SK-N-MC (cell line): ENCODE measurements around the gene CTNNA3.

Experiments used
- DNase-seq: peaks from one replicate; pipeline ENCODE4 v3.0.0-alpha.2; 2011; ENCODE audit warnings: low read depth, low spot score
- H3K27ac ChIP-seq: fragments of 200-600 bp; sonication (generic); 2 replicates; pipeline ENCODE4 v1.5.1; 2016; ENCODE audit warnings: mixed run types
- H3K36me3 ChIP-seq: fragments of 200-600 bp; sonication (generic); 2 replicates; pipeline ENCODE4 v1.6.1; 2017; ENCODE audit warnings: antibody characterized with exemption, low read length, mixed read lengths; ENCODE audit not compliant: insufficient read depth
- H3K4me3 ChIP-seq: fragments of 200-600 bp; sonication (generic); 2 replicates; pipeline ENCODE4 v1.5.1; 2016
- H3K9ac ChIP-seq: fragments of 200-600 bp; sonication (generic); 2 replicates; pipeline ENCODE4 v1.8.0; 2017; ENCODE audit warnings: mixed run types, mixed read lengths; ENCODE audit not compliant: insufficient read length
- H3K9me3 ChIP-seq: fragments of 200-600 bp; sonication (generic); 2 replicates; pipeline ENCODE4 v1.6.1; 2017; ENCODE audit warnings: low read depth, mild to moderate bottlenecking, antibody characterized with exemption, low read length, moderate library complexity, mixed read lengths
- EZH2 ChIP-seq: fragments of 200-600 bp; sonication (generic); IDR thresholded peaks from one replicate; pipeline ENCODE4 v1.6.1; 2017; ENCODE audit warnings: antibody characterized with exemption
- FOXP2 ChIP-seq: optimal IDR thresholded peaks from 2 replicates; pipeline ENCODE3; 2011; ENCODE audit warnings: mild to moderate bottlenecking, moderate library complexity; ENCODE audit not compliant: insufficient read depth; ENCODE audit errors: extremely low read length, control extremely low read depth
- POLR2AphosphoS5 ChIP-seq: IDR thresholded peaks from 2 replicates; pipeline ENCODE4 v1.6.1; 2012; ENCODE audit warnings: mild to moderate bottlenecking, low read depth, low read length, borderline replicate concordance

The CTNNA3 gene

DNA sequence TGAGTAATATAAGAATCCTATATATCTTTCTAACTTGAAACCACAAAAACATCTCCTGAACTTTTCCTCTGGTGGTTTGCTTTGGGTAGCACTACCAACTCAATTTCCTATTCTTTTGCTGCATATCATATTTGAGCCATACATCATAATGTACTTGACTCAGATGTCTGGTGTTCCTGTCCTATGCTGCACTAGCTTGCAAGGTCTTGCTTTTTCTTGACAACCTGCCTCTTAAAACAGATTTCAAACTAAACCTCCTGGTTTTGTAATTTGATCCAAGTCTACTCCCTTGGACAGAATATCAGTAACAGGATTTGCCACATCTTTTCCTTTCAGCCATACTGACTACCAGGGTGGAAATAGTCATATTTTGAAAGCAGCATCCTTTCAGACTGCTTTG, 1290.4 kb downstream of the CTNNA3 start:
- no peak overlapping the region for H3K4me3 ChIP-seq
- TF ChIP-seq EZH2 (no peak), POLR2AphosphoS5 (no peak), FOXP2 (no peak)
- DNase-seq: no peak

DNA sequence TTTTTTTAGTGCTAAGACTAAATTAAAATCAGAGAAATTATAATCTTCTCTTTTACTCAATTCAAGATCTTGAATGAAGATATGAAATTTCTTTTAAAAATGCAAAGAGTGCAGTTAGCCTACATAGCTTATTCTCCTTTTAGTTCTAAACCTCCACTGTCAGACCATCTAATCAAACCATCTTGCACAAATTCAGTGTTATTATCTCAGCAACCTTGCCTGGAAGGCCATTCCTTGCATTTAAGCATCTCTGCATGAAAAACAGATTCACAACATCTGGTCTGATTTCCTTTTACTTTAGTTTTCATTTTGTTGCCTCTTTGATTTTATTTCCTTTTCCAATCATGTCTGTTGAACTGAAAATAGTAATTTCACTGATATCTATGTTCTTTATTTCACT, 1297.3 kb downstream of the CTNNA3 start:
- no peak overlapping the region for H3K4me3 ChIP-seq

More for the DNA sequence above, 1290.4 kb downstream of the CTNNA3 start:
- Histone ChIP-seq H3K36me3 (no peaks in the 10 kb centered on the region), H3K9me3 (no peaks in the 10 kb centered on the region), H3K27ac (no peak overlapping the region), H3K9ac (no peak overlapping the region)

DNA sequence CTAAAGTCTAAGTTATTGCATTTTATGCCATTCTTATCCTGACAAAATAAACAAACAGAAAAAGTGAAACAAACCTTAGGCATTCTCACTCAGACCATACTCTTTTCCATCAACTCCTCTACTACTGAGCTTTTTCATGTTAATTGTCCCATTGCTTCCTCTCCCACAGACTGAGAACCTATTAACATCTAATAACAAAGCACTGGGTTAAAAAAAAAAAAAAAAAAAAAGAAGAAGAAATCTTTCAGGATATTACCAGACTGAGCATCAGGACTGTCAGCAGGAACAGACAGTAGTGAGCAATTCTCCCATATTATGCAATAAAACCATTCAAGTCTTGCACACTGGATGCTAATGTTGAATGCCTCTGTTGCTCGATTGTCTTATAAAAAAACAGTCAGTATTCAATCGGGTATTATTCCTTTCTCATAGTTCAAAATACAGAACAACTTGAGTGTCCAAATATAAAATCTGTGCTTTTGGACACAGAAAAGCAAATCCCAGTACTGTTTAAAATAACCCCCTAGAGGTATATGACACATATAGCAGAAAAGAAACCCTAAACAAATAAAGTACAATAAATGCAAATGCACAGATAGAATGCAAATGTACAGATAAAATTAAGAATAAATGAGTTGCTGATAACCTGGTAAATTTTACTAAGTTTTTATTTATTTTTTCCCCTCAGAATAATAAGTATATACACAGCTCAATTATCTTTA, 1301.5 kb downstream of the CTNNA3 start:
- H3K36me3 ChIP-seq: no peaks in the 10 kb centered on the region
- H3K9me3 ChIP-seq: no peaks in the 10 kb centered on the region
- no peak for TF ChIP-seq FOXP2
- no peak for TF ChIP-seq EZH2
- TF ChIP-seq POLR2AphosphoS5: no peak
- DNase-seq: no peak
- no peak overlapping the region for H3K4me3 ChIP-seq
- H3K27ac ChIP-seq: no peak overlapping the region
- H3K9ac ChIP-seq: no peak overlapping the region

More for the DNA sequence above, 1297.3 kb downstream of the CTNNA3 start:
- Histone ChIP-seq H3K27ac (no peak overlapping the region), H3K36me3 (no peaks in the 10 kb centered on the region), H3K9ac (no peak overlapping the region), H3K9me3 (no peaks in the 10 kb centered on the region)
- DNase-seq: no peak
- TF ChIP-seq FOXP2 (no peak), EZH2 (no peak), POLR2AphosphoS5 (no peak)

DNA sequence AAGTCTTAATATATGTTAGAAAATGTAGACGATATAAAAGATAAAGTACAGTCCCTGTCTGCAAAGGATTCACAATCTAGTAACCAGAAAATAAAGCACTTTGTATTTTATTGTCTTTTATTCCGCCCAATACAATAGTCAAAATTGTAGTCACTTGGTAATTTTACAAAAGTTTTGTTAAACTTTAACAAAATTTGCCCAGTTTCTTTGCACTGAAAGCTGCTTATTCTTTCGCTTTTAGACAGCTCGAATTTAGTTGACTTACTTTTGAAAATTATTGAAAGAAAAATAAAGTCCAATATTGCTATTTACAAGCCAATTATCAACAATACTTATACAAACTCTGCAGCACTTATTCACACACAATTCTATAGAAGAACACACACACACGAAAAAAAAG, 1305.1 kb downstream of the CTNNA3 start:
- DNase-seq: no peak
- no peak overlapping the region for H3K27ac ChIP-seq
- H3K36me3 ChIP-seq: no peaks in the 10 kb centered on the region
- TF ChIP-seq EZH2 (no peak), FOXP2 (no peak), POLR2AphosphoS5 (no peak)
- H3K4me3 ChIP-seq: no peak overlapping the region
- H3K9ac ChIP-seq: no peak overlapping the region
- H3K9me3 ChIP-seq: no peaks in the 10 kb centered on the region

DNA sequence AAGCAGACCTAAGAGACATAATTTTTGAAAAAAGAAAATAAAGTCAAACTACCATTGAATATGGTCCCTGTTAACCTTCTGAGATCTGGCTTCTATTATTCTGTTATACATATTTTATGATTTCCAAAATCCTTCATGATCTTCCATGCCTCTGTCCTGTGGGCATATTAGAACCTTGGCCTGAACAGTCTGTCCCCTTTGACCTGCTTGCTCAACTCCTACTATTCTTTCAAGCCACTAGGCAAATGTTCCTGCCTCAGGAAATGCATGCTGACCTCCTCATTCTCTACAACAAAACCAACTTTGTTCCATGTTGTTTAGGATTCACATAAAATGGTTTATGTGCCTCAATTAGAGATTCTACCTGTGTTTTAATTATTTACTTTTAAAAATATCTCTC, 1315.0 kb downstream of the CTNNA3 start:
- no peaks in the 10 kb centered on the region for H3K36me3 ChIP-seq
- H3K27ac ChIP-seq: no peak overlapping the region
- no peak for DNase-seq
- H3K9me3 ChIP-seq: no peaks in the 10 kb centered on the region
- H3K9ac ChIP-seq: no peak overlapping the region
- TF ChIP-seq POLR2AphosphoS5 (no peak), EZH2 (no peak), FOXP2 (no peak)
- H3K4me3 ChIP-seq: no peak overlapping the region

DNA sequence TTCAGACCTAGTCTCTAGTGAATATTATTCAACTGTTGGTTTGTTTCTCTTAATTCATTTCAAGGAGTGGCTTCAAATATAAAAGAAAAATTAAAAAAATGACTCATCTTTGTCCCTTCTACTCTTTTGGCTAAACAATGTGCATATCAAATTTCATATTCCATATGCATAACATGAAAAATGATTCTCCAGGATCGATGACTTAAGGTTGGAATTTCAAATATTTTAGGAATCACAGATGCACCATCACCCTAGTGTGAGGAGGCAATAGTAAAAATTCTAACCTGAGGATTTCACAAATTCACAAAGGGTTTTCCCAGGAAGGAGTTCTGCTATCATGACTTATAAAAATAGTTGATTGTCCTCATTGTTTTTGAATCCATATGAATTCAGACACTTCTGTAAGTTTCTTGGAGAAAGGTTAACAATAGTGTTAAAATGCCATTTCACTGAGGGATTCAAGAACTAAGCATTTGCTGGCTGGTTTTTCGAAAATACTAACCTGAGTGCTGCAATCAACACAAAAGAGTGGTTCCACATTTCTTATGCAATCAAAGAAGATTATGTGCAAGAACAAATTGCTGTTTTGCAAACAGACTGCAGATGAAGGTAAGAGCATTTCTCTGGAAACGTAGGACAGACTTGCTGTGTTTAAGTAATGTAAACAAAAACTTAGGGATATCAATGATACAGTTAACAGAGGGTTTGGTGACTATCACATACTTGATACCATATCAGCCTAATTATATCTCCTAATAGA, 1317.7 kb downstream of the CTNNA3 start:
- Histone ChIP-seq H3K27ac (no peak overlapping the region), H3K4me3 (no peak overlapping the region), H3K9ac (no peak overlapping the region), H3K9me3 (no peaks in the 10 kb centered on the region), H3K36me3 (no peaks in the 10 kb centered on the region)
- TF ChIP-seq POLR2AphosphoS5 (no peak), FOXP2 (no peak), EZH2 (no peak)
- DNase-seq: no peak

DNA sequence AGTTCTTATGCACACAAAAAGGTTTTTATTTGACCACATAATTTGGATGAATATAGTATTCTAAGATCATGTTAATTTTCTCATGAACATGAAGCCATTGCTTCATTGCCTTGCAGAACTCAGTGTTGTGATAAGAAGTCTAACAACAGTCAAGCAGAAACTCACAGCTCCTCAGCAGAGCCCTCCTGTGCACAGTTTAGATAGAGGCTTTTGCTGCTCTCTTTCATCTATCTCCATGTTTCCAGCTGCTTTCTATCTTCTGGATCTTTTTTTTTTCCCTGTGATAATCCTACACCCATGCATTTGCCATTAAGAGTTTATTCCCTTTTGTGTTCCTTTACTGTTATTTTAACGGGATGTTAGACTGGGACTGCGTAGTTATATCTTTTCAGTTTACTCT, 1327.8 kb downstream of the CTNNA3 start:
- H3K27ac ChIP-seq: no peak overlapping the region
- no peak for TF ChIP-seq POLR2AphosphoS5
- TF ChIP-seq EZH2: no peak
- TF ChIP-seq FOXP2: no peak
- no peaks in the 10 kb centered on the region for H3K9me3 ChIP-seq
- no peak overlapping the region for H3K4me3 ChIP-seq
- no peak for DNase-seq
- no peak overlapping the region for H3K9ac ChIP-seq
- no peaks in the 10 kb centered on the region for H3K36me3 ChIP-seq

DNA sequence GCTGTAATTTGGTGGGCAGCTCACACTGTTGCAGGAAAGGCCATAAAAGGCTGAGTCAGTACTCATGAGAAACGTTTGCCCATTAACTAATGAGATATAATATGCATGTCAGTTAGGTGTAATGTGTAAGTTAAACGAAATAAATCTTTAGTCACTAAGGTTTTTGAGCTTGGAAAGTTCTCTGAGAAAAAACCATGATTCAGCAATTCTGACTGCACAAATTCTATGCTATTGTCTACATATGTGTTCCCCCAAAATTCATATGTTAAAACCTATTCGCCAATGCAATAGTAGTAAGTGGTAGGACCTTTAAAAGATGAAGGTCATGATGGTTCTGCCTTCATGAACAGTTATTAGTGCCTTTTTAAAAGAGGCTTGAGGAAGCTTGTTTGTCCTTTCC, 1329.8 kb downstream of the CTNNA3 start:
- H3K9ac ChIP-seq: no peak overlapping the region
- no peak for DNase-seq
- H3K9me3 ChIP-seq: no peaks in the 10 kb centered on the region
- no peak overlapping the region for H3K4me3 ChIP-seq
- no peaks in the 10 kb centered on the region for H3K36me3 ChIP-seq
- TF ChIP-seq FOXP2: no peak
- no peak for TF ChIP-seq POLR2AphosphoS5
- no peak for TF ChIP-seq EZH2
- H3K27ac ChIP-seq: no peak overlapping the region
